Spleen (tissue), 11 donors: ENCODE measurements around the gene TAS2R50. TPM values are rescaled to one million over a fixed set of nuclear protein-coding genes. Genes with fewer than 3 reads are reported as not detected.

Experiments used
- DNase-seq: peaks from one replicate; pipeline ENCODE4 v3.0.0-alpha.2; 2020
- H3K27ac ChIP-seq, 8 donors: fragments of 200-600 bp; sonication (generic) in 7 of 8; 1 replicate in 4 of 8; 2 replicates in 4 of 8; pipeline versions ENCODE4 v1.5.0 to v1.8.0; 2016 to 2021; ENCODE audit warnings: inconsistent platforms in 4 of 8, mild to moderate bottlenecking in 4 of 8, moderate library complexity in 1 of 8
- H3K27me3 ChIP-seq, 7 donors: fragments of 200-600 bp; sonication (generic) in 6 of 7; replicated peaks in 1 of 7; 1 replicate in 4 of 7; 2 replicates in 3 of 7; pipeline versions ENCODE4 v1.5.0 to v1.8.0; 2016 to 2021; ENCODE audit warnings: inconsistent platforms in 3 of 7, mild to moderate bottlenecking in 1 of 7
- H3K36me3 ChIP-seq, 6 donors: fragments of 200-600 bp; sonication (generic) in 5 of 6; 1 replicate in 4 of 6; 2 replicates in 2 of 6; pipeline versions ENCODE4 v1.5.0 to v1.8.0; 2016 to 2021; ENCODE audit warnings: inconsistent platforms in 2 of 6
- H3K4me1 ChIP-seq, 6 donors: fragments of 200-600 bp; sonication (generic) in 5 of 6; 1 replicate in 3 of 6; 2 replicates in 3 of 6; pipeline versions ENCODE4 v1.5.0 to v1.8.0; 2016 to 2021; ENCODE audit warnings: inconsistent platforms in 3 of 6
- H3K4me3 ChIP-seq, 8 donors: fragments of 200-600 bp; sonication (generic) in 7 of 8; 1 replicate in 4 of 8; 2 replicates in 4 of 8; pipeline versions ENCODE4 v1.5.0 to v1.8.0; 2016 to 2021; ENCODE audit warnings: inconsistent platforms in 4 of 8, mild to moderate bottlenecking in 4 of 8, moderate library complexity in 2 of 8
- H3K9me3 ChIP-seq, 8 donors: fragments of 200-600 bp; sonication (generic) in 7 of 8; 1 replicate in 4 of 8; 2 replicates in 4 of 8; pipeline versions ENCODE4 v1.5.0 to v1.8.0; 2016 to 2021; ENCODE audit warnings: inconsistent platforms in 4 of 8
- POLR2A ChIP-seq, 3 donors: fragments of 450-650 bp; IDR thresholded peaks; one replicate each; pipeline ENCODE4 v1.5.1; 2017; ENCODE audit warnings: antibody characterized with exemption in 3 of 3, mild to moderate bottlenecking in 1 of 3
- POLR2AphosphoS5 ChIP-seq, 3 donors: sonication (generic); formaldehyde crosslinking; IDR thresholded peaks; one replicate each; pipeline ENCODE4 v1.5.1; 2017; ENCODE audit warnings: antibody characterized with exemption in 3 of 3
- WGBS, 5 donors: extraction: QIAGEN DNeasy Blood & Tissue Kit in 3 of 5; methylation state at CpG; one replicate each; pipeline versions ENCODE4 v1.1.5 to v1.1.7; 2013 to 2018; 5-methylcytosine and 5-hydroxymethylcytosine counted together
- intact Hi-C: fragments of 100-400 bp; cut with DNase I; formaldehyde crosslinking; loops from one replicate; pipeline ENCODE4 v1.15.0; 2023; ENCODE audit warnings: low total_unique reads
- polyA plus RNA-seq, 3 donors: library from polyadenylated mRNA; stranded (reverse); fragments of 200-250 nt; gene quantifications; one replicate each; pipeline ENCODE4 v1.2.1, GENCODE V29; 2013
- total RNA-seq, 7 donors: library from RNA; depleted of rRNA in 3 of 7; stranded (reverse); fragments of >200 nt in 3 of 7; fragmentation: NEBNext Ultra II Directional in 4 of 7; extraction: Animal tissue kit (Norgen Biotek cat#: 25700) in 4 of 7; gene quantifications; one replicate each; pipeline versions ENCODE4 v1.1.0 to v1.2.1, GENCODE V29; 2016 to 2021
- TF ChIP-seq, protein P1 (sequence below), 11 experiments: fragments of 200-600 bp in 7 of 11; fragments of 450-650 bp in 4 of 11; sonication (generic) in 4 of 11; IDR thresholded peaks in 8 of 11; conservative IDR thresholded peaks in 3 of 11; 1 replicate in 7 of 11; 2 replicates in 4 of 11; pipeline versions ENCODE4 v1.4.0 to v1.8.0; 2016 to 2021; ENCODE audit warnings: antibody characterized with exemption in 11 of 11, inconsistent platforms in 4 of 11, mild to moderate bottlenecking in 1 of 11
- donor health status: healthy with polysubstance abuse.
- donor health status: DM: no; HTN: no; CAD: no; lungs with moderate emphysema.
- donor health status: DM: no; HTN: no; CAD: no.
- donor health status: Bipolar disorder and iron deficiency.
- donor health status: healthy.
- donor health status: DM: no; HTN: no; CAD: no.
- donor health status: DM: yes; HTN: yes; CAD: no.

The TAS2R50 gene
- total and polyA plus RNA-seq, 10 donors = 0.10 to 7.1 (median 4.3) TPM; not detected in 2

DNA sequence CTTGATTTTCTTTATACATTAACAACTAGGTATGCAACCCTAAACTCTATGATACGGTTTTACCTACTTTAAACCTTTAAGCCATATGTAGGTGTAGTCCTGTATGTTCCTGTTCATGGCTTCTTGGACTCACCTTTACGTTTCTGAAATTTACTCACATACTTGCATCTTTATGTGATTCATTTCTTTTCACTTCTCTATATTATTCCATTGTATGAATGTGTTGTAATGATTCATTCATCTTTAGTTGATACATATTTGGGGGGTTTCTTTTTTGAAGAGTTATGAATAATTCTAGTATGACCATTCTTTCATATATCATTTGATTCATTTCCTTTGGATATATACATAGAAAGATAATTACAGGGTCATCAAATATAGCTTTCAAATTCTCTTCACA, 2.4 kb upstream of the TAS2R50 start:
- H3K27me3 ChIP-seq = no peaks in the 10 kb centered on the region
- H3K27ac ChIP-seq = no peak overlapping the region
- H3K36me3 ChIP-seq = peaks cover 0 to 6% (median 1%) of the 10 kb centered on the region in 6 donors
- TF ChIP-seq, protein P1, sequence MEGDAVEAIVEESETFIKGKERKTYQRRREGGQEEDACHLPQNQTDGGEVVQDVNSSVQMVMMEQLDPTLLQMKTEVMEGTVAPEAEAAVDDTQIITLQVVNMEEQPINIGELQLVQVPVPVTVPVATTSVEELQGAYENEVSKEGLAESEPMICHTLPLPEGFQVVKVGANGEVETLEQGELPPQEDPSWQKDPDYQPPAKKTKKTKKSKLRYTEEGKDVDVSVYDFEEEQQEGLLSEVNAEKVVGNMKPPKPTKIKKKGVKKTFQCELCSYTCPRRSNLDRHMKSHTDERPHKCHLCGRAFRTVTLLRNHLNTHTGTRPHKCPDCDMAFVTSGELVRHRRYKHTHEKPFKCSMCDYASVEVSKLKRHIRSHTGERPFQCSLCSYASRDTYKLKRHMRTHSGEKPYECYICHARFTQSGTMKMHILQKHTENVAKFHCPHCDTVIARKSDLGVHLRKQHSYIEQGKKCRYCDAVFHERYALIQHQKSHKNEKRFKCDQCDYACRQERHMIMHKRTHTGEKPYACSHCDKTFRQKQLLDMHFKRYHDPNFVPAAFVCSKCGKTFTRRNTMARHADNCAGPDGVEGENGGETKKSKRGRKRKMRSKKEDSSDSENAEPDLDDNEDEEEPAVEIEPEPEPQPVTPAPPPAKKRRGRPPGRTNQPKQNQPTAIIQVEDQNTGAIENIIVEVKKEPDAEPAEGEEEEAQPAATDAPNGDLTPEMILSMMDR (IDR thresholded peaks at IDR 0.05 in 8 of 11, conservative IDR thresholded peaks at IDR 0.05 in 3 of 11) = no peak
- no peak for TF ChIP-seq POLR2AphosphoS5 (IDR thresholded peaks at IDR 0.05)
- no peak for TF ChIP-seq POLR2A (IDR thresholded peaks at IDR 0.05)
- peaks cover 0 to 11% (median 3%) of the 10 kb centered on the region in 8 donors for H3K9me3 ChIP-seq
- 95 to 100% (median 97%) methylated on average over 2 of the region's 2 CpGs for WGBS, 5 donors
- H3K4me3 ChIP-seq = no peak overlapping the region
- DNase-seq = no peak
- H3K4me1 ChIP-seq = no peaks in the 10 kb centered on the region
- intact Hi-C loops = no loop called here

GRCh38 chr12:10982244-10982643, 4.5 kb downstream of the TAS2R50 start:
- H3K36me3 ChIP-seq = no peaks in the 10 kb centered on the region
- TF ChIP-seq, protein P1 (IDR thresholded peaks at IDR 0.05 in 8 of 11, conservative IDR thresholded peaks at IDR 0.05 in 3 of 11) = no peak
- no peak for TF ChIP-seq POLR2A (IDR thresholded peaks at IDR 0.05)
- TF ChIP-seq POLR2AphosphoS5 (IDR thresholded peaks at IDR 0.05) = no peak
- no peak for DNase-seq
- no peaks in the 10 kb centered on the region for H3K27me3 ChIP-seq
- no peak overlapping the region for H3K4me3 ChIP-seq
- no peak overlapping the region for H3K27ac ChIP-seq
- no peaks in the 10 kb centered on the region for H3K9me3 ChIP-seq
- peaks cover 0 to 22% (median 7%) of the 10 kb centered on the region in 6 donors for H3K4me1 ChIP-seq
- 61 to 76% (median 69%) methylated on average over 5 of the region's 5 CpGs for WGBS, 5 donors
- intact Hi-C loops = no loop called here

DNA sequence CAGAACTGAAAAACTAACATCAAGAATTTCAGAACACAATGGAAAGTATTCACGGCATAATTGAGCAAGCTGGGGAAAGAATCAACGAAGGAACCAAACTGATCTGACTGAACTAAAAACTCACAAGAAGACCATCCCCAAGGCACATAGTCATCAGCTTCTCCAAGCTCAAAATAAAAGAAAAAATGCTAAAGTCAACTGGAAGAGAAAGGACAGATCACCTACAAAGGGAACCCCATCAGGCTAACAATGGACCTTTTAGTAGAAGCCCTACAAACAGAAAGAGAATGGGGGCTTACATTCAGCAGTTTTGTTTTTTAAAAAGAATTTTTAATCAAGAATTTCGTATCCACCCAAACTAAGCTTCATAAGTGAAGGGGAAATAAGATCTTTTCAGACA, 11.7 kb downstream of the TAS2R50 start:
- Histone ChIP-seq H3K4me3 (no peak overlapping the region), H3K36me3 (peaks cover 0 to 3% (median 0%) of the 10 kb centered on the region in 6 donors), H3K9me3 (no peaks in the 10 kb centered on the region), H3K4me1 (no peaks in the 10 kb centered on the region), H3K27ac (no peak overlapping the region), H3K27me3 (no peaks in the 10 kb centered on the region)
- TF ChIP-seq POLR2A (IDR thresholded peaks at IDR 0.05) (no peak), POLR2AphosphoS5 (IDR thresholded peaks at IDR 0.05) (no peak)
- TF ChIP-seq, protein P1 (IDR thresholded peaks at IDR 0.05 in 8 of 11, conservative IDR thresholded peaks at IDR 0.05 in 3 of 11) = no peak
- WGBS, 5 donors = 92 to 96% (median 95%) methylated on average over 3 of the region's 3 CpGs
- no peak for DNase-seq
- intact Hi-C loops = no loop called here

DNA sequence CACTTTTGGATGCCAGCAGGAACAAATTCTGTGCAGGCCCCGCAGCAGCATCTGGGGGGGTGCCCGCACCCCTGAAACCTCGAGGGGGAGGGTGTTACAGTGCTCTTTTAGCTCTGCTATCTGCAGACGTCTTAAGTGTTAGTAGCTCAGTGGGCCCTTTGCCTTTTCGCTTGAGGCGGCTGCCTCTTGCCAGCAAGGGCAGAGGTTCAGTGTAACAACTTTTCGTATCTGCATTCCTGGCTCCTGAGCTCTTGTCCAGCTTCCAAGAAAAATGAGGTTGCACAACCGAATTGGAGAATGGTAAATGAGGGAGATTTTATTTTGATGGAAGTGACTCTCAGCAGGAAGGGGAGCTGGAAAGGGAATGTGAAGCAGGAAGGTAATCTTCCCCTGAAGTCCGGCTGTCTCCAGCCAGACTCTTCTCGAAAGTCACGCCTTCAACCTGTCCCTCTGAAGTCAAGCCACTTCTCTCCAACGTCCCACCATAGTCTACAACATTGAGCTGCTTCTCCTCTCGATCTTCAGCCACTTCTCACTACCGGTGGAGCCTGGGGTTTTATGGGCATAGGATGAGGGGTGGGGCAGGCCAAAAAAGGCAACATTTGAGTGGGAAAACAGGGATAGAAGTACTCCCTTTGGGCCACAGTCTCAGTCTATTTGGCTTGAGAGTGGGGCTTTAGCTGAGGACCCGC, 17.8 kb downstream of the TAS2R50 start:
- H3K4me3 ChIP-seq = no peak overlapping the region
- H3K27ac ChIP-seq = no peak overlapping the region
- TF ChIP-seq, protein P1 (IDR thresholded peaks at IDR 0.05 in 8 of 11, conservative IDR thresholded peaks at IDR 0.05 in 3 of 11) = no peak
- H3K27me3 ChIP-seq = no peaks in the 10 kb centered on the region
- WGBS, 5 donors = 84 to 95% (median 93%) methylated on average over 14 to 15 of the region's 15 CpGs
- H3K9me3 ChIP-seq = no peaks in the 10 kb centered on the region
- peaks cover 0 to 8% (median 0%) of the 10 kb centered on the region in 6 donors for H3K36me3 ChIP-seq
- intact Hi-C loops = no loop called here
- no peaks in the 10 kb centered on the region for H3K4me1 ChIP-seq
- DNase-seq = no peak
